ENCODE results near the gene ABCD1.

ABCD1 gene

DNA sequence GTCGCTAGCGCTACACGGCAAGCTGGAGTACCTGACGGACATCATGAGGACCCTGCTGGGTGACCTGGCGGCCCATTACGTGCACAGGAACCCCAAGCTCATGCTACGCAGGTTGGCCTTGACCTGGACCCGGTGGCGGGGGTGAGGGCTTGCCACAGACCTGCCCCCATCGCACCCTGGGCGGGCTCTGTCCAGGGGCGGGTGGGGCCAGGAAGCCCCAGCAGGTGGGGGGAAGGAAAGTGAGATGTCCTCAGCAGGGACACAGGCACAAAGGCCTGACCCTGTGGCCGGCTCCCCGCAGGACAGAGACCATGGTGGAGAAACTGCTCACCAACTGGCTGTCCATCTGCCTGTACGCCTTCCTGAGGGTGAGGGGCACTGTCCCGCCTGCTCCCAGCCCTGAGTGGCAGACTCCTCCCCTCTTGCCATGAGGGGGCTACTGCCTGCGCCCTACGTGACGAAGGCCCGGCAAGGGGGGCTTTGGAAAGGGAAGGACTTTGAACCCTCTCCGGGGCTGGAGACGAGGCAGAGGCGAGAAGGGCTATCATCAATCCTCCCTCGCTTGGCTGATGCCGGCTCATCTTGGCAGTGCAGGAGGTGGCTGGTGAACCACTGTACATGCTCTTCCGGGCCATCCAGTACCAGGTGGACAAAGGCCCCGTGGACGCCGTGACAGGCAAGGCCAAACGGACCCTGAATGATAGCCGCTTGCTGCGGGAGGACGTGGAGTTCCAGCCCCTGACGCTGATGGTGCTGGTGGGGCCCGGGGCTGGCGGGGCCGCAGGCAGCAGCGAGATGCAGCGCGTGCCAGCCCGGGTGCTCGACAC, 50.9 kb downstream of the ABCD1 start:
- no peak for FAIRE-seq

DNA sequence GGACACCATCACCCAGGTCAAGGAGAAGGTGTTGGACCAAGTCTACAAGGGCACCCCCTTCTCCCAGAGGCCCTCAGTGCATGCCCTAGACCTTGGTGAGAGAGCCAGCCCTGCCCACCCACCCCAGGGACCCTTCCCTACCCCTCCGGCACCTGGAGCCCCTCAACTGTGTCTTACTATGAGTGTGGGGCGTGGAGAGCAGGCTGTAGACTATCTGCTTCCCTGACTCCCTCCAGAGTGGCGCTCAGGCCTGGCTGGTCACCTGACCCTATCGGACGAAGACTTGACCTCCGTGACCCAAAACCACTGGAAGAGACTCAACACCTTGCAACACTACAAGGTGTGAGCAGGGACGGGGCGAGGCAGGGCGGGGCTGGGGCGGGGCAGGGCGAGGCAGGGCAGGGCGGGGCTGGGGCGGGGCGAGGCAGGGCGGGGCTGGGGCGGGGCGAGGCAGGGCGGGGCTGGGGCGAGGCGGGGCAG, 51.5 kb downstream of the ABCD1 start:
- no peak for FAIRE-seq

- no peak for FAIRE-seq
Measured at GRCh38 chrX:153776611-153777045, 52.0 kb downstream of the ABCD1 start.

DNA sequence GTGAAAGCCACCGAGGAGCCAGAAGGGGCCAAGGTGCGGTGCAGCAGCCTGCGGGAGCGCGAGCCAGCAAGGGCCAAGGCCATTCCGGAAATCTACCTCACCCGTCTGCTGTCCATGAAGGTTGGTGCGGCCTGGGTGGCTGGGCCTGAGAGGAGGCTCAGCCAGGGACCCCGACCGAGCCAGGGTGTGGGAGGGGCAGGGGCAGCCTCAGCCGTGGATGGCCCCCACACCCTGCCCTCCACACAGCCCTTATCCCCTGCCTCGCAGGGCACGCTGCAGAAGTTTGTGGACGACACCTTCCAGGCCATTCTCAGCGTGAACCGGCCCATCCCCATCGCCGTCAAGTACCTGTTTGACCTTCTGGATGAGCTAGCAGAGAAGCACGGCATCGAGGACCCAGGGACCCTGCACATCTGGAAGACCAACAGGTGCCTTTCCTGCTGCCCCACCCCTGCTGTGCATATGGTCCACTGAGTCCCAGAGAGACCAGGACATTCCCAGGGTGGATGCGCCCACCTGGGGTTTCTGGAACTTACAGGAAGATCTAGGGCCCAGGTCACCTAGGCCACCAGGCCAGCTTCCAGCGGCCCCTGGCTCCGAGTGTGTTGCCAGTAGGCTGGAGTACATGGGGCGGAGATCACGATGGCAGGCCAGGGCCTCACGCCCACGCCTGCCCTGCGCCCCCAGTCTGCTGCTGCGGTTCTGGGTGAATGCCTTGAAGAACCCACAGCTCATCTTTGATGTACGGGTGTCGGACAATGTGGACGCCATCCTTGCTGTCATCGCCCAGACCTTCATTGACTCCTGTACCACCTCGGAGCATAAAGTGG, 52.8 kb downstream of the ABCD1 start:
- FAIRE-seq = no peak

DNA sequence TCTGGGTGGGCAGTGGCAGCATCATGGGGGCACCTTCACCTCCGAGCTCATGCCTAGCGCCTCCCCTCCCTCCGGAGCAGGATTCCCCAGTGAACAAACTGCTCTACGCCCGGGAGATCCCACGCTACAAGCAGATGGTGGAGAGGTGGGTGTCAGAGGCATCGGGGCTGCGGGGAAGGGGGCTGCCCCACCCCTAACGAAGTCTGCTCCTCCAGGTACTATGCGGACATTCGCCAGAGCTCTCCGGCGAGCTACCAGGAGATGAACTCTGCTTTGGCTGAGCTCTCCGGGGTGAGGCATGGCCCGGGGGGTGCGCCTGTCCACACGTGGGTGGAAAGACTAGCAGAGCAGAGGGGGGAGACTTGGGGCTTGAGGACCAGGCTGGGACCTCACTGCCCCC, 53.5 kb downstream of the ABCD1 start:
- no peak for FAIRE-seq

DNA sequence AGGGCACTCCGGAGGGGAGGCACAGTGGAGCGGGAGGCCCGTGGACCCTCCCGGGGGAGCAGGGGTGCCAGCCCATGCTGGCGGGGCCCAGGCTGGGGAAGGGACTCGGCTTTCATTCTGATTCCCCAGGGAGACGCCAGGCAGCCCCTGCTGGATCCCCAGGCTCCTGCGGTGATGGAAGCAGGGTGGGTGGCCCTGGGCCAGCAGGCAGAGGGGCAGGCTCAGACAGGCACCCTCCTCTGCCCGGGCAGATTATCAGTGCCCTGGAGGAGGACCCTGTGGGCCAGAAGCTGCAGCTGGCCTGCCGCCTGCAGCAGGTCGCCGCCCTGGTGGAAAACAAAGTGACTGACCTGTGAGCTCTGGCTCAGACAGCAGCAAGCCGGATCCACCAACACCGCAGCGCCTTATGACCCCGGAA, 54.0 kb downstream of the ABCD1 start:
- no peak for FAIRE-seq

GRCh38 chrX:153779891-153780677, 55.4 kb downstream of the ABCD1 start:
- FAIRE-seq = no peak

GRCh38 chrX:153780678-153781427, 56.2 kb downstream of the ABCD1 start, which contains the start of gene SRPK3:
TSS of gene SRPK3 (plus strand) at chrX:153781041. CDS start at chrX:153781087, 46 bp downstream.
- FAIRE-seq = no peak

- no peak for FAIRE-seq
Measured at GRCh38 chrX:153781428-153782047, 56.9 kb downstream of the ABCD1 start.

DNA sequence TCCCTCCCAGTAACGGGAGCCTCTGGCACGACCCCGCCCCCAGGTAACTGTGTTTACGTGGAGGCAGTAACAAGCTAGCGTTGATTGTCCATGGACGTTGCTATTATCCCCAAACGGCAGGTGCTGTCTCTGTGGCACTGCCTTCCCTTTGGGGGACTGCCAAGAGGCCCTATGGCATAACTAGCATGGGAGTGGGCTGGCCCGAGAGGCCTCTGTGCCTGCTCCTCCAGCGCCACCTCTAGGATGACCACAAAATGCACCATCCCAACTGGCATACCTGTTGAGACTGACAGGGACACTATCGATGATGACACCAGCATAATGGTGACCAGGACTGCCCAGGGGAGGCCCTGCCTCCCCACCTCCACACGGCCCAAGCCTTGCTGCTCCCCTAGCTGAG, 57.7 kb downstream of the ABCD1 start:
- no peak for FAIRE-seq

DNA sequence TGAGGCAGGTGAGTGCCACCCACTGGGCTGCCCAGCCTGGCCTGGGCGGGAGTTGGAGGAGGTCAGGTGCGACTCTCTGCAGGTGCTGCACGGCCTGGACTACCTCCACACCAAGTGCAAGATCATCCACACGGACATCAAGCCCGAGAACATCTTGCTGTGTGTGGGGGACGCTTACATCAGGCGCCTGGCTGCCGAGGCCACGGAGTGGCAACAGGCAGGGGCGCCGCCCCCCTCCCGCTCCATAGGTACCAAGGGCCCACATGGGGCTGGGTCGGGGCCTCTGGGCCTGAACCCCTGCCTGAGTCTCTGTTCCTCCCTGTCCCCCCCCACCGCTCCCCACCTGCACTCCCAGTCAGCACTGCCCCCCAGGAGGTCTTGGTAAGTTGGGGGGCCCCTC, 58.2 kb downstream of the ABCD1 start:
- FAIRE-seq = no peak

DNA sequence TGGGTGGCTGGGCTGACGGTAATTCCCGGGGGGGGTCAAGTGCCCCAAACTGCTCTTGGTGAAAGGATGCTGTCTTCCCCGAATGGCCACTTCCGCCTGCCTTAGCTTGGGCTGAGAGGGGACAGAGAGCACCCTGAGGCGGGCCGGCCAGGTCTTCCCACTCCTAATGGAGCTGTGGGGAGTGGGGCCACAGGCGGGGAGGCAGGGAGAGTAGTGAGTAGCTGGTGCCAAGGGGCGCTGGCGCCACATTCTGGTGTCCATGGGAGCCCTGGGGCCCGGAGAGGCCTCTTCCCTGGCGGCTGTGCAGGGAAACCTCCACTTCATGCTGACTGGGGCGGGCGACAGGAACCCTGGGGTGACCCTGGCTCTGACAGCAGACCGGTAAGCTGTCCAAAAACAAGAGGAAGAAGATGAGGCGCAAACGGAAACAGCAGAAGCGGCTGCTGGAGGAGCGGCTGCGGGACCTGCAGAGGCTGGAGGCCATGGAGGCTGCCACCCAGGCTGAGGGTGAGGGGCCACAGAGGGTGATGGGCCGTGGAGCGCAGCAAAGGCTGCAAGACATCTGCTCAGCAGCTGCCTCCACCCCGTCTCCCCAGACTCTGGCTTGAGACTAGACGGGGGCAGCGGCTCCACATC, 58.8 kb downstream of the ABCD1 start:
- FAIRE-seq = no peak

GRCh38 chrX:153784325-153784967, 59.8 kb downstream of the ABCD1 start:
- no peak for FAIRE-seq

DNA sequence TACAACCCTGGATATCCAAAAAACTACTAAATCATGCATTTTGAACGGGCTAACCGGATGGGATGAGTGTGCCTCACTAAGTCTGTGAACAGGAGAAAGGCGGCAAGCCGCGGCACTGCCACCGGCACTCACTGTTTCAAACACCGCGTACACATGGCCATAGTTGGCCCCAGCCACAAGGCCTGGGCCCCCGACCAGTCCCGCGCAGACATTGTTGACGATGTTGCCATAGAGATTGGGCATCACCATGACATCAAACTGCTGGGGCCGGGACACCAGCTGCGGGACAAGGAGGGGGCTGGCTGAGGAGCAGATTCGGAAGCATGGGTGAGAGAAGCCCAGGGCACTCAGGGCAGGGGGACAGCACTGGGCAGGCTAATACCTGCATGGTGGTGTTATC, 62.0 kb downstream of the ABCD1 start:
- no peak for FAIRE-seq

- FAIRE-seq = no peak
Measured at GRCh38 chrX:153789654-153790053, 65.0 kb downstream of the ABCD1 start.

GRCh38 chrX:153791104-153791852, 66.6 kb downstream of the ABCD1 start:
- no peak for FAIRE-seq

DNA sequence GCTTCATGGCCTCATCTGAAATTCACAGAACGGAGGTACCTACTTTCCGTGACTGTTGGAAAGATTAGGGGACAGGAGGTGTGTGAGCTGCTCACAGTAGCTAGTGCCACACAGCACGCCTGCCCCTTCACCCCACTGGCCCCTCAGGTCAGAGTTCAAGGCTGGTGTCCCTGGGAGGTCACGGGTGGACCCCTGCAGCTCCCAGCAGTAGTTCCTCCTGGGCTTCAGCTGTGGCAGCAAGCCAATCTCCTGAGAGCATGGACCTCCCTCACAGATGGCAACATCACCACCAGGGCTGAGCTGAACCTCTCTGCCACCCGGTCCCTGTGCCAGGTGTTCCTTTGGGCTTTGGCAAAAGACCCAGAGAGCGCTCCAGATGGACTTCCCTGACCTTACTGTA, 67.7 kb downstream of the ABCD1 start:
- no peak for FAIRE-seq

DNA sequence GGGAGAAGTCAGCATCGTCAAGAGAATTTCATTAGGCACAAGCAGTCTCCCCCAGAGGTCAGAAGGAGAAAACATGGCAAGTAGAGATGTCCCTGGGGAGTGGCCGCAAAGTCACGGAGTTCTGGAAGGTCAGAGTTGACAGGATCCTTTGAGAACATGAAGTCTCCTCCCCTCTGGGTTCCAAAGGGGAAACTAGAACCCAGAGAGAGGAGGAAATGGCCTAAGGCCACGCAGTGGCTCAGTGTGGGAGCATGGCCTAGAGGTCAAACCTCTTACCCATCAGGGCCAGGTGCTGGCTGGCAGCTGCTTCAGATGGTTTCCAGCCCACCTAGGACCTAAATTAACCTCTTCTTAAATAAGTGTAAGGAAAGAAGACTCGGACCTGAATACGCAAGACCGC, 68.6 kb downstream of the ABCD1 start:
- FAIRE-seq = no peak

All from G401.6 (cell line).